ENCODE results near the gene EGFL8. TPM values are rescaled to one million over a fixed set of nuclear protein-coding genes. Genes with fewer than 3 reads are reported as not detected.

The EGFL8 gene
- total RNA-seq, 2 donors from 2014 or later: 5.7 to 6.9 TPM

GRCh38 chr6:32178547-32179440 is 14.4 kb downstream of the EGFL8 start:
- Histone ChIP-seq H3K4me1 (peaks cover 41% of the 10 kb centered on the region), H3K27ac (peak overlapping the region; percentile 81 to 94 (median 85)), H3K4me3 (peak overlapping the region; percentile 24 to 52), H3K36me3 (replicated peaks in 1 of 2; ENCODE audit: insufficient read depth in 1 of 2, low read depth in 2 of 2) (peaks cover 0 to 4% of the 10 kb centered on the region in 2 donors), H3K27me3 (no peaks in the 10 kb centered on the region), H3K9me3 (no peaks in the 10 kb centered on the region)
- intact Hi-C loops (cut with DNase I): no loop called here
- TF ChIP-seq, protein P1, sequence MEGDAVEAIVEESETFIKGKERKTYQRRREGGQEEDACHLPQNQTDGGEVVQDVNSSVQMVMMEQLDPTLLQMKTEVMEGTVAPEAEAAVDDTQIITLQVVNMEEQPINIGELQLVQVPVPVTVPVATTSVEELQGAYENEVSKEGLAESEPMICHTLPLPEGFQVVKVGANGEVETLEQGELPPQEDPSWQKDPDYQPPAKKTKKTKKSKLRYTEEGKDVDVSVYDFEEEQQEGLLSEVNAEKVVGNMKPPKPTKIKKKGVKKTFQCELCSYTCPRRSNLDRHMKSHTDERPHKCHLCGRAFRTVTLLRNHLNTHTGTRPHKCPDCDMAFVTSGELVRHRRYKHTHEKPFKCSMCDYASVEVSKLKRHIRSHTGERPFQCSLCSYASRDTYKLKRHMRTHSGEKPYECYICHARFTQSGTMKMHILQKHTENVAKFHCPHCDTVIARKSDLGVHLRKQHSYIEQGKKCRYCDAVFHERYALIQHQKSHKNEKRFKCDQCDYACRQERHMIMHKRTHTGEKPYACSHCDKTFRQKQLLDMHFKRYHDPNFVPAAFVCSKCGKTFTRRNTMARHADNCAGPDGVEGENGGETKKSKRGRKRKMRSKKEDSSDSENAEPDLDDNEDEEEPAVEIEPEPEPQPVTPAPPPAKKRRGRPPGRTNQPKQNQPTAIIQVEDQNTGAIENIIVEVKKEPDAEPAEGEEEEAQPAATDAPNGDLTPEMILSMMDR (IDR thresholded peaks at IDR 0.05): peak in 1 of 7 experiments; percentile 4
- no peak for TF ChIP-seq POLR2A (IDR thresholded peaks at IDR 0.05)
- no peak for DNase-seq
- no peak for ATAC-seq
- WGBS, 2 donors: 3 to 4% methylated on average over 15 to 24 of the region's 24 CpGs

GRCh38 chr6:32179766-32180405 is 15.5 kb downstream of the EGFL8 start:
- Histone ChIP-seq H3K4me3 (no peak overlapping the region), H3K27ac (no peak overlapping the region), H3K9me3 (no peaks in the 10 kb centered on the region), H3K4me1 (peaks cover 37% of the 10 kb centered on the region), H3K27me3 (no peaks in the 10 kb centered on the region), H3K36me3 (replicated peaks in 1 of 2; ENCODE audit: insufficient read depth in 1 of 2, low read depth in 2 of 2) (peaks cover 0 to 4% of the 10 kb centered on the region in 2 donors)
- intact Hi-C loops (cut with DNase I): no loop called here
- ATAC-seq: no peak
- no peak for DNase-seq
- TF ChIP-seq POLR2A (IDR thresholded peaks at IDR 0.05): no peak
- TF ChIP-seq, protein P1 (IDR thresholded peaks at IDR 0.05): no peak
- 72 to 73% methylated on average over 10 of the region's 10 CpGs for WGBS, 2 donors

GRCh38 chr6:32181148-32181702 is 16.8 kb downstream of the EGFL8 start:
- intact Hi-C loops (cut with DNase I): no loop called here

GRCh38 chr6:32181915-32182529 is 17.6 kb downstream of the EGFL8 start:
- Histone ChIP-seq H3K27ac (no peak overlapping the region), H3K9me3 (no peaks in the 10 kb centered on the region), H3K27me3 (no peaks in the 10 kb centered on the region), H3K4me3 (no peak overlapping the region), H3K4me1 (peaks cover 30% of the 10 kb centered on the region), H3K36me3 (replicated peaks in 1 of 2; ENCODE audit: insufficient read depth in 1 of 2, low read depth in 2 of 2) (peaks cover 0 to 6% of the 10 kb centered on the region in 2 donors)
- no peak for TF ChIP-seq POLR2A (IDR thresholded peaks at IDR 0.05)
- TF ChIP-seq, protein P1 (IDR thresholded peaks at IDR 0.05): no peak
- ATAC-seq (no peak), DNase-seq (no peak)
- intact Hi-C loops (cut with DNase I): no loop called here
- 85 to 89% methylated on average over 7 to 10 of the region's 10 CpGs for WGBS, 2 donors

More at GRCh38 chr6:32181148-32181702, 16.8 kb downstream of the EGFL8 start:
- DNase-seq (no peak), ATAC-seq (no peak)
- 89% methylated on average over 15 of the region's 15 CpGs for WGBS, 2 donors
- H3K27me3 ChIP-seq: no peaks in the 10 kb centered on the region
- H3K4me1 ChIP-seq: peaks cover 35% of the 10 kb centered on the region
- no peaks in the 10 kb centered on the region for H3K9me3 ChIP-seq
- no peak overlapping the region for H3K27ac ChIP-seq
- H3K4me3 ChIP-seq: no peak overlapping the region
- H3K36me3 ChIP-seq (replicated peaks in 1 of 2; ENCODE audit: insufficient read depth in 1 of 2, low read depth in 2 of 2): peaks cover 0 to 4% of the 10 kb centered on the region in 2 donors
- TF ChIP-seq, protein P1 (IDR thresholded peaks at IDR 0.05): no peak
